ENCODE measurements around the gene KRTAP9-4.
"Not testable (repeated sequence)": the region's sequence is repeated elsewhere in the genome, so short reads cannot be mapped to it uniquely, and the experiment has no call there.

GRCh38 chr17:41246995-41247787 is 2.3 kb upstream of the KRTAP9-4 start:
- TF ChIP-seq REST (tag by site-specific recombination; IDR thresholded peaks at IDR 0.05); MYNN (tag by site-specific recombination; IDR thresholded peaks at IDR 0.05; ENCODE audit: borderline replicate concordance); CTCF (tag by site-specific recombination; IDR thresholded peaks at IDR 0.05); PBX3 (CRISPR knock-in tag; IDR thresholded peaks at IDR 0.05); ZNF623 (tag by site-specific recombination; IDR thresholded peaks at IDR 0.05); ZNF654 (tag by site-specific recombination; IDR thresholded peaks at IDR 0.05; ENCODE audit: low read depth); ZNF23 (tag by site-specific recombination; IDR thresholded peaks at IDR 0.05; ENCODE audit: borderline replicate concordance); ZNF175 (tag by site-specific recombination; IDR thresholded peaks at IDR 0.05); ZNF335 (tag by site-specific recombination; conservative IDR thresholded peaks at IDR 0.05); YY1 (tag by site-specific recombination; IDR thresholded peaks at IDR 0.05); ZNF24 (tag by site-specific recombination; IDR thresholded peaks at IDR 0.05): not testable (repeated sequence)
